Measurements from ENCODE around the gene SEPHS1. TPM values are rescaled to one million over a fixed set of nuclear protein-coding genes. Genes with fewer than 3 reads are reported as not detected.

Gene SEPHS1
- total and polyA plus RNA-seq, 2 donors (not counting 1 experiment from before 2014, with no cell fraction given), result 14.7 to 29.1 TPM

DNA sequence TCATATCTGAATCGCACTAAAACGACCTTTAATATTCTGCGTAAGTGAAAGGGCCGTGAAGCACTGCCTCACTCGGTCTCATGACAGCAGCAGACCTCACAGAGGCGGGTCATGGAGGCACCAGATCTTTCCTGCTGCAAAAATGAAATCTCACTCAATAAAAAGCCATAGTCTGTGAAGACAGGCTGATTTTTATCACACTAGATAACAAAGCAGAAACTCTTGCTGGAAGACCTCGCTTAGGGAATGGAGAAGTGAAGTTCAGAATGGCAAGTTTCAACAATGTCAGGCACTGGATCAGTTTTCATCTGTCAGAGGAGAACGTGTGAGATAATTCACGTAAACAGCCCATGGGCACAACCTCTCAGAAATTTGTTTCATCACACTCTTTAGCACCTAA is 8.0 kb downstream of the SEPHS1 start:
- POLR2A ChIA-PET, result no interaction called here
- no peak for DNase-seq
- no peak overlapping the region for H2AFZ ChIP-seq (ENCODE audit: insufficient read depth, low read depth, low read length, poor library complexity, severe bottlenecking)
- no peak for ATAC-seq (ENCODE audit: low read depth)
- H3K36me3 ChIP-seq (replicated peaks in 1 of 2; ENCODE audit: control extremely low read depth in 1 of 2, control insufficient read depth in 1 of 2, extremely low read depth in 1 of 2, insufficient read depth in 2 of 2, low read length in 1 of 2), result peaks cover 0 to 21% of the 10 kb centered on the region in 2 experiments
- 100% methylated on average over 3 of the region's 9 CpGs for WGBS (ENCODE audit: insufficient coverage)
- no peaks in the 10 kb centered on the region for H3K27me3 ChIP-seq (replicated peaks in 1 of 4; ENCODE audit: control extremely low read depth in 1 of 4, control insufficient read depth in 3 of 4, insufficient read depth in 4 of 4, low read length in 3 of 4)
- H3K27ac ChIP-seq (ENCODE audit: low read length in 2 of 2), result peak overlapping the region in 1 of 2 donors; percentile 21
- intact Hi-C loops (cut with micrococcal nuclease), result no loop called here
- Mint-ChIP-seq H3K27ac (peak overlapping the region; percentile 12), H3K27me3 (no peaks in the 10 kb centered on the region), H3K4me3 (peak overlapping the region; percentile 11), H3K9me3 (ENCODE audit: insufficient read depth) (no peaks in the 10 kb centered on the region), H3K4me1 (peaks cover 21% of the 10 kb centered on the region)
- no peak overlapping the region for H3K4me3 ChIP-seq (ENCODE audit: control extremely low read depth in 1 of 5, extremely low read depth in 1 of 5, insufficient read depth in 1 of 5, low read depth in 2 of 5, low read length in 4 of 5)
- H3K79me2 ChIP-seq (ENCODE audit: control insufficient read depth, insufficient read depth, low read length), result peaks cover 67% of the 10 kb centered on the region
- no peaks in the 10 kb centered on the region for H3K9me3 ChIP-seq (ENCODE audit: control extremely low read depth in 1 of 3, control insufficient read depth in 2 of 3, insufficient read depth in 1 of 3, low read length in 2 of 3)
- H3K4me1 ChIP-seq (ENCODE audit: control insufficient read depth in 2 of 2, insufficient read depth in 2 of 2, low read length in 2 of 2), result peaks cover 0 to 13% of the 10 kb centered on the region in 2 donors
- TF ChIP-seq CTCF (IDR thresholded peaks at IDR 0.05), result no peak
- no peak for TF ChIP-seq EZH2 (IDR thresholded peaks at IDR 0.05; ENCODE audit: borderline replicate concordance, insufficient read depth, low read depth, low read length, poor library complexity, severe bottlenecking)
- peak overlapping the region; percentile 42 for H3K4me2 ChIP-seq (replicated peaks; ENCODE audit: low read depth, low read length, poor library complexity, severe bottlenecking)
- CTCF ChIA-PET, result interaction anchor here (0.6 to 1.0 kb wide), 2 partner anchors 13 to 88 kb away, joined by 3 to 5 read pairs; no protein-coding TSS in a partner anchor
- H4K20me1 ChIP-seq (ENCODE audit: control insufficient read depth, insufficient read depth, low read length, poor library complexity, severe bottlenecking), result no peaks in the 10 kb centered on the region
- H3K9ac ChIP-seq (ENCODE audit: low read length), result peak overlapping the region; percentile 35

DNA sequence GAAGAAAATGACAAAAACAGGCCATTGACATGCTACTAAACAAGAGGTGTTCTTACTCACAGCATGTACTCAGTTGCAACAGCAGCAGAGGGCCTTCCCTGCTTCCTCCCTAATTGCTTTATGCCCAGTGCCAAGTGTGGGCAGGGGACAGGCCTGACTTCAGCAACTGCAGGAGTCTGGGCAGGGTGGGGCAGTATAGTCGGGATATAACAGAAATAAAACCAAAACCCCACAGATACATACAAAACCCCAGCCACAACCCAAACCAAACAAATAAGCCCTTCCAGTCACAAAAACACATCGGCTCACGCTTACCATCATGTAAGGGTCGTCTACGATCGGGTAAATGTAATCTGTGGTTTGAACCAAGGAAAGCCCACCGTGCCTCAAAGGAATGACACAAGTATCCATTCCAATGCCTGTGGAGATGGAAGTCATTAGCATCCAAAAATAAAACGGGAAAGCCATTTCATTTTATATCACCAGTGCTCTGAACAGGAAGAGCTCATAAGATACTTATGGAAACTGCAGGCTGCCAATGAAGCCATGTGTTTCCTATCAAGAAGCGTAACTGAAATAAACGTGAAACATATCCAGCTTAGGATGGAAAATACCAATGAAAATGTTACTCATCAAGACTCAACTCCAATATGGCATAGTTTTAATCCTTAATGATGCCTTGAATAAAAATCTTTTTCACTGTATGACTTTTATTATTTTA is 9.5 kb downstream of the SEPHS1 start:
- Histone ChIP-seq H3K4me2 (replicated peaks; ENCODE audit: low read depth, low read length, poor library complexity, severe bottlenecking) (no peak overlapping the region), H3K9ac (ENCODE audit: low read length) (no peak overlapping the region), H3K79me2 (ENCODE audit: control insufficient read depth, insufficient read depth, low read length) (peaks cover 53% of the 10 kb centered on the region), H3K4me3 (ENCODE audit: control extremely low read depth in 1 of 5, extremely low read depth in 1 of 5, insufficient read depth in 1 of 5, low read depth in 2 of 5, low read length in 4 of 5) (no peak overlapping the region), H3K4me1 (ENCODE audit: control insufficient read depth in 2 of 2, insufficient read depth in 2 of 2, low read length in 2 of 2) (peaks cover 0 to 13% of the 10 kb centered on the region in 2 donors), H3K9me3 (ENCODE audit: control extremely low read depth in 1 of 3, control insufficient read depth in 2 of 3, insufficient read depth in 1 of 3, low read length in 2 of 3) (no peaks in the 10 kb centered on the region), H2AFZ (ENCODE audit: insufficient read depth, low read depth, low read length, poor library complexity, severe bottlenecking) (no peak overlapping the region), H3K27me3 (replicated peaks in 1 of 4; ENCODE audit: control extremely low read depth in 1 of 4, control insufficient read depth in 3 of 4, insufficient read depth in 4 of 4, low read length in 3 of 4) (no peaks in the 10 kb centered on the region), H4K20me1 (ENCODE audit: control insufficient read depth, insufficient read depth, low read length, poor library complexity, severe bottlenecking) (no peaks in the 10 kb centered on the region), H3K27ac (ENCODE audit: low read length in 2 of 2) (no peak overlapping the region), H3K36me3 (replicated peaks in 1 of 2; ENCODE audit: control extremely low read depth in 1 of 2, control insufficient read depth in 1 of 2, extremely low read depth in 1 of 2, insufficient read depth in 2 of 2, low read length in 1 of 2) (peaks cover 0 to 28% of the 10 kb centered on the region in 2 experiments)
- intact Hi-C loops (cut with micrococcal nuclease), result no loop called here
- CTCF ChIA-PET, result no interaction called here
- POLR2A ChIA-PET, result no interaction called here
- no peak overlapping the region for H3K4me3 Mint-ChIP-seq
- no peak overlapping the region for H3K27ac Mint-ChIP-seq
- TF ChIP-seq EZH2 (IDR thresholded peaks at IDR 0.05; ENCODE audit: borderline replicate concordance, insufficient read depth, low read depth, low read length, poor library complexity, severe bottlenecking) (no peak), CTCF (IDR thresholded peaks at IDR 0.05) (no peak)
- ATAC-seq (ENCODE audit: low read depth) (no peak), DNase-seq (no peak)
- peaks cover 13% of the 10 kb centered on the region for H3K4me1 Mint-ChIP-seq
- WGBS (ENCODE audit: insufficient coverage), result 93% methylated on average over 7 of the region's 10 CpGs
- no peaks in the 10 kb centered on the region for H3K9me3 Mint-ChIP-seq (ENCODE audit: insufficient read depth)
- H3K27me3 Mint-ChIP-seq, result no peaks in the 10 kb centered on the region
